Fibroblast of lung (primary cell): ENCODE measurements around the gene GSG1. TPM values are rescaled to one million over a fixed set of nuclear protein-coding genes. Genes with fewer than 3 reads are reported as not detected.

Experiments used
- DNase-seq, 2 donors: peaks; one replicate each; pipeline versions ENCODE4 v3.0.0 to v3.0.0-alpha.2; 2010; ENCODE audit warnings: low read depth in 2 of 2
- H2AFZ ChIP-seq: 2 replicates; pipeline ENCODE4 v1.5.1; 2012; ENCODE audit warnings: low read length, control low read depth, inconsistent platforms
- H3K27ac ChIP-seq: 2 replicates; pipeline ENCODE4 v1.5.1; 2011; ENCODE audit warnings: low read length, control low read depth; ENCODE audit not compliant: insufficient read depth
- H3K27me3 ChIP-seq: 2 replicates; pipeline ENCODE4 v1.5.1; 2011; ENCODE audit warnings: mild to moderate bottlenecking, low read length; ENCODE audit not compliant: control insufficient read depth, insufficient read depth
- H3K36me3 ChIP-seq: 2 replicates; pipeline ENCODE4 v1.5.1; 2011; ENCODE audit warnings: low read length; ENCODE audit not compliant: control insufficient read depth, insufficient read depth
- H3K4me1 ChIP-seq: 2 replicates; pipeline ENCODE4 v1.5.1; 2011; ENCODE audit warnings: low read length; ENCODE audit not compliant: control insufficient read depth, insufficient read depth; ENCODE audit errors: extremely low read depth
- H3K4me2 ChIP-seq: 2 replicates; pipeline ENCODE4 v1.5.1; 2011; ENCODE audit warnings: low read length, control low read depth; ENCODE audit not compliant: insufficient read depth; ENCODE audit errors: extremely low read depth
- H3K4me3 ChIP-seq, 4 experiments: fragments of 200-600 bp in 1 of 4; sonication (generic) in 1 of 4; replicated peaks in 1 of 4; 2 replicates each; pipeline ENCODE4 v1.5.1; 2011 to 2016; ENCODE audit warnings: low read length in 4 of 4, low read depth in 3 of 4, mild to moderate bottlenecking in 3 of 4, control low read depth in 2 of 4, inconsistent platforms in 1 of 4, mixed read lengths in 1 of 4; ENCODE audit not compliant: insufficient read depth in 1 of 4; ENCODE audit errors: control extremely low read depth in 1 of 4
- H3K79me2 ChIP-seq: 2 replicates; pipeline ENCODE4 v1.5.1; 2012; ENCODE audit warnings: mild to moderate bottlenecking, low read length, inconsistent platforms; ENCODE audit not compliant: control insufficient read depth, insufficient read depth
- H3K9ac ChIP-seq: 2 replicates; pipeline ENCODE4 v1.5.1; 2011; ENCODE audit warnings: mild to moderate bottlenecking, low read length, control low read depth; ENCODE audit not compliant: insufficient read depth
- H3K9me3 ChIP-seq: 2 replicates; pipeline ENCODE4 v1.5.1; 2012; ENCODE audit warnings: low read depth, low read length; ENCODE audit not compliant: control insufficient read depth, insufficient read depth
- H4K20me1 ChIP-seq: 2 replicates; pipeline ENCODE4 v1.5.1; 2011; ENCODE audit warnings: low read length; ENCODE audit not compliant: control insufficient read depth, insufficient read depth; ENCODE audit errors: extremely low read depth
- CTCF ChIP-seq, 2 donors: IDR thresholded peaks in 1 of 2; conservative IDR thresholded peaks in 1 of 2; 1 replicate in 1 of 2; 2 replicates in 1 of 2; pipeline ENCODE4 v1.5.1; 2011 to 2012; ENCODE audit warnings: low read length in 2 of 2, control low read depth in 1 of 2, inconsistent platforms in 1 of 2, low read depth in 1 of 2, mild to moderate bottlenecking in 1 of 2
- EZH2 ChIP-seq: IDR thresholded peaks from 2 replicates; pipeline ENCODE4 v1.5.1; 2012; ENCODE audit warnings: low read length, control low read depth, mild to moderate bottlenecking; ENCODE audit errors: missing control alignments
- polyA plus RNA-seq, 2 donors: library from polyadenylated mRNA; depleted of rRNA in 1 of 2; stranded (reverse) in 1 of 2; unstranded in 1 of 2; fragments of >200 nt; gene quantifications; 2 replicates each; pipeline ENCODE4 v1.2.1, GENCODE V29; 2011 to 2012; ENCODE audit warnings: missing spikeins in 1 of 2
- total RNA-seq: library from RNA; depleted of rRNA; stranded (reverse); fragments of >200 nt; gene quantifications from 2 replicates; pipeline ENCODE4 v1.2.1, GENCODE V29; 2014

GSG1 gene
- total and polyA plus RNA-seq, 2 donors (not counting 1 experiment from before 2014, with no cell fraction given): 0.66 to 0.93 TPM

- Histone ChIP-seq H3K9ac (no peak overlapping the region), H3K4me2 (no peak overlapping the region), H3K27me3 (no peaks in the 10 kb centered on the region), H3K36me3 (no peaks in the 10 kb centered on the region), H4K20me1 (no peaks in the 10 kb centered on the region), H3K27ac (no peak overlapping the region), H3K79me2 (no peaks in the 10 kb centered on the region), H2AFZ (no peak overlapping the region), H3K4me1 (peaks cover 3% of the 10 kb centered on the region), H3K9me3 (no peaks in the 10 kb centered on the region), H3K4me3 (no peak overlapping the region)
- no peak for TF ChIP-seq EZH2
- TF ChIP-seq CTCF (conservative IDR thresholded peaks at IDR 0.05 in 1 of 2, IDR thresholded peaks at IDR 0.05 in 1 of 2; ENCODE audit: low read depth in 1 of 2, low read length in 2 of 2): no peak
- DNase-seq: no peak
These were observed 57.7 kb downstream of the GSG1 start for GRCh38 chr12:13045816-13046215.

- Histone ChIP-seq H3K27me3 (no peaks in the 10 kb centered on the region), H3K36me3 (no peaks in the 10 kb centered on the region), H2AFZ (peak overlapping the region; percentile 99), H3K9ac (peak overlapping the region; percentile 39), H3K79me2 (no peaks in the 10 kb centered on the region), H3K4me2 (peak overlapping the region; percentile 79), H3K4me3 (peak overlapping the region; percentile 78 to 96 (median 90)), H3K27ac (no peak overlapping the region), H4K20me1 (no peaks in the 10 kb centered on the region), H3K9me3 (no peaks in the 10 kb centered on the region), H3K4me1 (peaks cover 3% of the 10 kb centered on the region)
- DNase-seq: peak; percentile 3 to 14
- no peak for TF ChIP-seq CTCF (conservative IDR thresholded peaks at IDR 0.05 in 1 of 2, IDR thresholded peaks at IDR 0.05 in 1 of 2; ENCODE audit: low read depth in 1 of 2, low read length in 2 of 2)
- TF ChIP-seq EZH2: no peak
These were observed 58.6 kb downstream of the GSG1 start for GRCh38 chr12:13044906-13045299.

- Histone ChIP-seq H3K79me2 (no peaks in the 10 kb centered on the region), H3K36me3 (no peaks in the 10 kb centered on the region), H3K9ac (peak within 1 kb of the TSS; percentile 61), H3K4me2 (peak within 1 kb of the TSS; percentile 92), H4K20me1 (no peaks in the 10 kb centered on the region), H3K4me3 (peak within 1 kb of the TSS; percentile 78 to 96 (median 90)), H2AFZ (peak within 1 kb of the TSS; percentile 99), H3K9me3 (no peaks in the 10 kb centered on the region), H3K27ac (no peak within 1 kb of the TSS), H3K4me1 (peaks cover 3% of the 10 kb centered on the region), H3K27me3 (no peaks in the 10 kb centered on the region)
- peak; percentile 52 to 56 for DNase-seq
- TF ChIP-seq CTCF (conservative IDR thresholded peaks at IDR 0.05 in 1 of 2, IDR thresholded peaks at IDR 0.05 in 1 of 2; ENCODE audit: low read depth in 1 of 2, low read length in 2 of 2) (peak in 1 of 2 donors; percentile 2), EZH2 (no peak)
These were observed 59.2 kb downstream of the GSG1 start, which contains the start of gene FAM234B for GRCh38 chr12:13044002-13044905. Gene FAM234B, plus strand, starts transcription at chr12:13044381. Its CDS starts 23 bp downstream, at chr12:13044404.
